Sciatic nerve (tissue), 2 donors: ENCODE results near the gene NT5DC4. TPM values are rescaled to one million over a fixed set of nuclear protein-coding genes. Genes with fewer than 3 reads are reported as not detected.
"Not testable (repeated sequence)": the region's sequence is repeated elsewhere in the genome, so short reads cannot be mapped to it uniquely, and the experiment has no call there.

Experiments used
- ATAC-seq: fragments of 200-7000 bp; cut with Tn5 transposase; one replicate; pipeline ENCODE4 v1.9.1; 2020; ENCODE audit warnings: mild to moderate bottlenecking, moderate library complexity
- DNase-seq: peaks from one replicate; pipeline ENCODE4 v3.0.0-alpha.2; 2020; ENCODE audit warnings: low spot score
- intact Hi-C: fragments of 100-400 bp; cut with DNase I; formaldehyde crosslinking; loops from one replicate; pipeline ENCODE4 v1.14.2; 2022
- total RNA-seq: library from RNA; stranded (reverse); fragmentation: NEBNext Ultra II Directional; extraction: Animal tissue kit (Norgen Biotek cat#: 25700); gene quantifications from one replicate; pipeline ENCODE4 v1.2.1, GENCODE V29; 2021
- donor health status: DM: no; HTN: no; CAD: no.
- donor health status: DM: no; HTN: no; CAD: no.

The NT5DC4 gene
- total RNA-seq, 1 donor from 2014 or later, result not detected

DNA sequence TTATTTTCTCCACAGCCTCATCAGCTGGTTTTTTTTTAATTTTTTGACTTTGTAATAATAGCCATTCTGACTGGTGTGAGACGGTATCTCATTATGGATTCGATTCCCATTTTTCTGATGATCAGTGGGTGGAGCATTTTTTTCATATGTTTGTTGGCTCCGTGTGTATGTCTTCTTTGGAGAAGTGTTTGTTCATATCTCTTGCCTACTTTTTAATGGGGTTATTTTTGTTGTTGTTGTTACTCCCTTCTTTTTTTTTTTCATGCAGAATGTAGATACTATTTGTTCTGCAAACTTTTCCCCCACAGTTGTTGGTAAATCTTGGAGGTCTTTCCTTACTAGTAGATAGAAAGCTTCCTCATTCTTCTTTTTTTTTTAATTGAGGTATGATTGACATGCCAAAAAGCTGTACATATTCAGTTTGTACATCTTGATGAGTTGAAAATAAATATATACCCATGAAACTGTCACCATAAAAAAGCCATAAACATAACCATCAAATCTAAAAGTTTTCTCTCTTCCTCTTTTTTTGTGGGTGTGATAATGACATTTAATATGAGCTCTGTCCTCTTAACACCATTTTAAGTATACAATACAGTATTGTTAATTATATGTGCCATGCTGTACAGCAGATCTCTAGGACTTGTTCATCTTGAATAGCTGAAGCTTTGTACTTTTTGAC, 21.8 kb upstream of the NT5DC4 start:
- ATAC-seq (no peak), DNase-seq (no peak)
- intact Hi-C loops, result no loop called here

DNA sequence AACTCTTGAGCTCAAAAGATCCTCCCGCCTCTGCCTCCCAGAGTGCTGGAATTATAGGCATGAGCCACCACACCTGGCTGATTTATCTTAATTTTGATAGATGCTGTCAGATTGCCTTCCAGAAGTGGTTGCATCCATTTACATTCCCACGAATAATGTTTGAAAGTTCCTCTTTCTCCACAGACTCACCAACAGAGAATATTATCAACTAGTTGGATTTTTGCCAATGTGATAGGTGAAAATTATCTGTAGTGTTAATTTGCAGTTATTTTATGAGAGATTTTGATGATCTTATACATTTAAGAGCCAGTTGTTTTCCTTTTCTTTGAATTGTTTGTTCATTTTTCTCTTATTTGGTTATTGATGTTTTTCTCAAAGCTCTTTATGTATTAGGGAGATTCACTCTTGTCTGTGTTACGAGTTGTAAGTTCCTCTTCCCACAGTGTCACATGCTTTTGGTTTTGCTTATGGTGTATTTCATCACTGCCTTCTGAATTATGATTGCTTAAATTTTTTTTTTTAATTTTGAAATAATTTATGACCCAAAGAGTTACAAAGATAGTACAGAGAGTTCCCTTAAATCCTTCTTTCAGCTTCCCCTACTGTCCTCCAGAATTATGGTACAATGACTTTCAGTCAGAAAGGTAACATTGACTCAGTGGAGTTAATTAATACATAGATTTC, 20.7 kb upstream of the NT5DC4 start:
- intact Hi-C loops, result no loop called here
- DNase-seq (no peak), ATAC-seq (peak; percentile 71)

GRCh38 chr2:112701052-112701451, 19.8 kb upstream of the NT5DC4 start:
- ATAC-seq (peak; percentile 75), DNase-seq (peak; percentile 43)
- intact Hi-C loops, result no loop called here

- no peak for DNase-seq
- intact Hi-C loops, result no loop called here
- no peak for ATAC-seq
Observed at GRCh38 chr2:112703684-112704083, 17.1 kb upstream of the NT5DC4 start.

DNA sequence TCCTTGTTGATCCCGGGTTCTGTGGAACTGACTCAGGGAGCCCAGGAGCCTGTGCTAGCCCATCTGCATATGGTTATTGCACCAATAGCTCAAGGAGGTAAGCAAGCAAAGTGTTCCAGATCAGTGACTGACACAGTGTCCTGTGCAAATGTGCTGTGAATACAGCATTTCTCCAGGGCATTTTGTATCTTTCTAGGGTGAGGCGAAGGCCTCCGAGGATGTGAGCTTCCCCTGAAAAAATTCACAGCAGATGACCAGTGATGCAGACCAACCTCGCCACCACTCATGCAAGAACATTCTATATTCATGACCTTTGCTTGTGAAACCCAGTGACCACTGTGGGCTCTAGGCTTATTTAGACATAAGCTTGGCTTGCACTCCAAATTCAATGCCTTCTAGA, 15.2 kb upstream of the NT5DC4 start:
- ATAC-seq (no peak), DNase-seq (peak; percentile 12)
- intact Hi-C loops, result no loop called here

DNA sequence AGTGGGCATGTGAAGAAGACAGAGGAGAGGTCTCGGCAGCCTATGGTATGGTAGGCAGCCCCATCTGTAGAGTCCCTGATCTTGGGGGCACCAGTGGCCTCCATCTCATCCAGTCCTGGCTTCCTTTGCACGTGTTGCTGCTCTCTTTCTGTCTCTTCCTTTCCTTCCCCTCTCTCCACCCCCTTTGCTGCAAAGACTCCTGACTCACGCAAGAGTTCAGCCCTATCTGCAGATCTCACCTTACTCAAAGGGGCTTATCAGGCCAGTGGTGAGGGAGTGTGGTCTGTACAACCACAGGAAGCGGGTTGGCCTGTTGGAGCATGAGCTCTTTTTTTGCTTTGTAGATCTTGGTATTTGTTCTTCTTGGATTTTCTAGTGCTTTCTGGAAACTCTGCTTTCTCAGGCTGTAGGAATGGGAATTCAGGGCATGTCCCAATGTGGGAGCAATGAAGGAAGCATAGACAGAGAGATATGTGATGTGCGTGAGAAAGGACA, 14.6 kb upstream of the NT5DC4 start:
- DNase-seq (no peak), ATAC-seq (no peak)
- intact Hi-C loops, result no loop called here

DNA sequence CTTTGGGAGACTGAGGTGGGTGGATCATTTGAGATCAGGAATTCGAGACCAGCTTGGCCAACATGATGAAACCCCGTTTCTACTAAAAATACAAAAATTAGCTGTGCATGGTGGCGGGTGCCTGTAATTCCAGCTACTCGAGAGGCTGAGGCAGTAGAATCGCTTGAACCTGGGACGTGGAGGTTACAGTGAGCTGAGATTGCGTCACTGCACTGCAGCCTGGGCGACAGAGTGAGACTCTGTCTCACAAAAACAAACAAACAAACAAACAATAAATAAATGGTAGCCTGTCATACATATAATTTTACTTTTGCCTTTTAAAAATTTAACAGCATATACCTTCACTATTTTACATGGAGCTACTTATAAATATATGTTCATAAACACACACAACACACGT, 13.9 kb upstream of the NT5DC4 start:
- intact Hi-C loops, ATAC-seq, DNase-seq: not testable (repeated sequence)

DNA sequence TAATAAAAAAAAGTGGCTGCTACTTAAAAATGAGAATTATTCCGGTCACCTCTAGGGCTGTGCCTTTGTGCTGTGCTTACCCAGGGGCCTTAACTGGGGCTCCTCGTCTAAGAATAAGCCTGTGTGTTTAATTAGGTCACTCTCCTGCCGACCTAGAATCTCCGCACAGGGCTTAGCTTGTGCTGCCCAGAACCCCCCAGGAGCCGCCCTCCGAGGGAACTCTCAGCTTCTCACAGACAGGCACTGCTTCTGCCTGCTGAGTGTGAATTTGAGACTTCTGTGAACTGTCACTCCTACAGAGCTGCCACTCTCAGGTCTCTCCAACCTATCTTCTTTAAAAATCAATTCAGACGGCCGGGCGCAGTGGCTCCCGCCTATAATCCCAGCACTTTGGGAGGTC, 11.9 kb upstream of the NT5DC4 start:
- no peak for ATAC-seq
- peak; percentile 25 for DNase-seq
- intact Hi-C loops, result no loop called here

DNA sequence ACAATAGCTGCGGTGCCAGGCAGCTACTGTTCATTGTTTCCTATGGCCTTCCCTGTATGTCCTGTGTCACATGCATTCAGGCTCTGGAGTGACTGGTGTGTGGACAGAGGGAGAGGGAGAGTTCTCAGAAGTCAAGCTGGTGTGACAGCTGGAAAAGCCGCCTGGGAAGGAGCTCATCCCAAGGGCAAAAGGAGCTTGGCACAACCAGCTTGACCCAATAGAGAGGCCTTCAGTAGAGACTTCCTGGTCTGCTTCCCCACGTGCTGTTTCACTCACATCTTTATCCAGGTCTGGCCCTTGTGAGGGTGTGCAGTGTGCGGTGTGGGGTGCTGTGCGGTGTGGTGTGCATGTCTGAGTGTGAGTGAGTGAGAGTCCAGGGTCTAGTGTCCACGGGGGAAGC, 11.1 kb upstream of the NT5DC4 start:
- ATAC-seq (no peak), DNase-seq (no peak)
- intact Hi-C loops, result no loop called here

- intact Hi-C loops, result no loop called here
- ATAC-seq (no peak), DNase-seq (peak; percentile 25)
Observed at GRCh38 chr2:112710956-112711750, 9.7 kb upstream of the NT5DC4 start.

DNA sequence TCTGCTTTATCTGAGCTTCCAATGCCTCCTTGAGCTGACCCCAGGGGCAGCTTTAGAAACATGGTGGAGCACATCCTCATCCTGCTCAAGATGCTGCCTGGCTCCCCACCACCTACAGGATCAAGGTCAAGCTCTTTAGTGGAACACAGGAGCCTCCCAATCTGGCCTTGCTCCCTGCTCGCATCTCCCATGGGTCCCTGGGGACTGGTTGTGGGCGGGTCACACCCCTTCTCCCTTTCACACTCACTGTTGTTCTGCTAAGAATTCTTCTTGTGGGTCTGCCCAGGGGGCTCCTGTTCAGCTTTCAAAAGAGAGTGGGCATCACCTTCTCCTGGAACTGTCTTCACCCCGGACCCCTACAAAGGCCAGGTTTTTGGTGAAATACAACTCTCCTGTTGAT, 8.4 kb upstream of the NT5DC4 start:
- intact Hi-C loops, result no loop called here
- ATAC-seq (no peak), DNase-seq (peak; percentile 22)

- intact Hi-C loops, result no loop called here
- no peak for ATAC-seq
- DNase-seq, result peak; percentile 36
Observed at GRCh38 chr2:112712903-112713584, 7.8 kb upstream of the NT5DC4 start.

DNA sequence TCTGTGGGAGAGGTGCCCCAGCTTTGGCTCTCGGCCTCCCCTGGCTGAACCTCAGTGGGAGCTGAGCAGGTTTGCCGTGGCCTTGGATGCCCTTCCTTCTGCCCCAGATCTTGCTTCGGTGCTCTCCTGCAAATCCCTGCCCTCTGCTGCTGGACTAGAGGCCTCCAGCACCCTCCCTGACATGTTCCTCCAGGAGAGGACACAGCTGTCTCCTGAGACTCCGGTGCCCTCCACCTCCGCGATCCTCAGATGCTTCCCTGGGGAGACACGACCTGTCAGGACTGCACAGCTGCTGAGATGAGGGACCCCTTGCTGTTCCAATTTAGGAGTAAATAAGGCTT, 7.3 kb upstream of the NT5DC4 start:
- no peak for ATAC-seq
- intact Hi-C loops, result no loop called here
- DNase-seq, result peak; percentile 31

- peak; percentile 19 for DNase-seq
- intact Hi-C loops, result no loop called here
- no peak for ATAC-seq
Observed at GRCh38 chr2:112713926-112714325, 6.9 kb upstream of the NT5DC4 start.

GRCh38 chr2:112714331-112714730, 6.5 kb upstream of the NT5DC4 start:
- no peak for DNase-seq
- intact Hi-C loops, result no loop called here
- ATAC-seq, result no peak

DNA sequence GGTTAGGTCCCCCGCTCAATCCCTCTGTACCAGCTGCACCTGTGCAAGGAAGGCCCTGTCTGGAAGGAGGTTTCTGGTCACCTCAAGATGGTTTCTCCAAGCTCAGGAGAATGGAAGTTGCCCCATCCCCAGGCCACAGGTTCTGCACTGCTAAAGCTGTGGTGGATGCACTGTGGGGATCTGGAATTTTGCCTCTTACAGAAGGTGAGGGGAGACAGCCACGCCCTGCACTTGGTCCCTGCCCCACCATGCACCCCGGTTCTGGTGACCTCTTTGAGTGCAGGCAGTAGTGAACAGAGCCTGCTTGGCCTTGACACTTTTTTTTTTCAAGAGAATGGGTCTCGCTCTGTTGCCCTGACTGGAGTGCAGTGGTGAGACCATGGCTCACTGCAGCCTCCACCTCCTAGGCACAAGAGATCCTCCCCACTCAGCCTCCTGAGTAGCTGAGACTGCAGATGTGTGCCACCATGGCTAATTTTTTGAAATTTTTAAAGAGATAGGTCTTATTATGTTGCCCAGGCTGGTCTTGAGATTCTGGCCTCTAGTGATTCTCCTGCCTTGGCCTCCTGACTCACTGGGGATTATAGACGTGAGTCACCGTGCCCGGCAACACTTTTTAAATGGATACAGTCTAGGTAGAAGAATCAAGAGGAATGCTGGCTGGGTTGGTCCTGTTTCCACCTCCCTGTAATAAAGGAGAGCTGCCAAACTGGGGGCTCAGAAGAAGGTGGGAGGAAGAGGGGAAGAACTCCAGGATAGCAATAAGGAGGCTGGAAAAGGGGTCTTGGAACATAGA, 5.8 kb upstream of the NT5DC4 start:
- intact Hi-C loops, result no loop called here
- ATAC-seq, result no peak
- peak; percentile 26 for DNase-seq

DNA sequence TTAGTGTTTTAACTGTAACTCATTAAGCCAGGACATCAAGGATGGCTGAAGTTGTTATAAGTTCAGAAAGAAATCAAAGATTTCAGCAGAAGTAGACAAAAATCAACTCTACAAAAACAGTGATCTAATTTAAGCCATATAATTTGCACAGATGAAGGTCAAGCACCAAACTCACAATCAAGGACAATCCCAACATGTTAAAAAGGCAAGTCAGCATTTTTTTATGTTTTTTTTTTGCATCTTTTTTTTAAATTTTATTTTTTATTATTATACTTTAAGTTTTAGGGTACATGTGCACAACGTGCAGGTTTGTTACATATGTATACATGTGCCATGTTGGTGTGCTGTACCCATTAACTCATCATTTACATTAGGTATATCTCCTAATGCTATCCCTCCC, 4.7 kb upstream of the NT5DC4 start:
- intact Hi-C loops, DNase-seq, ATAC-seq: not testable (repeated sequence)

GRCh38 chr2:112716826-112717352, 3.9 kb upstream of the NT5DC4 start:
- DNase-seq, ATAC-seq, intact Hi-C loops: not testable (repeated sequence)
